H4 (cell line): Measurements from ENCODE around the gene ISG20L2. TPM values are rescaled to one million over a fixed set of nuclear protein-coding genes. Genes with fewer than 3 reads are reported as not detected.

Experiments
- DNase-seq: peaks from one replicate; pipeline ENCODE4 v3.0.0-alpha.2; 2015; ENCODE audit warnings: low spot score
- total RNA-seq: library from RNA; depleted of rRNA; stranded (reverse); fragments of >200 nt; shearing (Covaris generic); gene quantifications from 2 replicates; pipeline ENCODE4 v1.2.3, GENCODE V29; 2014

The ISG20L2 gene
- total RNA-seq, 1 experiment from 2014 or later = 27.0 TPM

DNA sequence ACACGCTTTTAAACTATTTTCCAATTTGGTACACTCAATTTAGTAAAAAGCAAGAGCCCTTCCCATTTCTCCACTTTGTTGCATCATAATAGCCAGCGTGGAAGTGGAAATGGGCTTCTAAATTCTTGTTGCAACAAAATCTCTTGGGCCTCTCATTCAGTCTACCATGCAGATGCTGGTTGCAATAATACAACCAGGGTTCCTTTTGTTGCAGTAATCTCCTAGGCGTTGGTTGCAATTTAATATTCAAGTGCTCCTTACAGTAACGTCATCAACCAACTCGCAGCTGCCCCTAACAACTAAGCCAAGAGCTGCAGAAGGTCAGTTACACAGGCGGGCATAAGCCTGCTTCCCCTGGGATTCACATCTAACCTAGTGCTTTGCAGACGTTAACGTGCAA lies 25.7 kb upstream of the ISG20L2 start:
- no peak for DNase-seq

DNA sequence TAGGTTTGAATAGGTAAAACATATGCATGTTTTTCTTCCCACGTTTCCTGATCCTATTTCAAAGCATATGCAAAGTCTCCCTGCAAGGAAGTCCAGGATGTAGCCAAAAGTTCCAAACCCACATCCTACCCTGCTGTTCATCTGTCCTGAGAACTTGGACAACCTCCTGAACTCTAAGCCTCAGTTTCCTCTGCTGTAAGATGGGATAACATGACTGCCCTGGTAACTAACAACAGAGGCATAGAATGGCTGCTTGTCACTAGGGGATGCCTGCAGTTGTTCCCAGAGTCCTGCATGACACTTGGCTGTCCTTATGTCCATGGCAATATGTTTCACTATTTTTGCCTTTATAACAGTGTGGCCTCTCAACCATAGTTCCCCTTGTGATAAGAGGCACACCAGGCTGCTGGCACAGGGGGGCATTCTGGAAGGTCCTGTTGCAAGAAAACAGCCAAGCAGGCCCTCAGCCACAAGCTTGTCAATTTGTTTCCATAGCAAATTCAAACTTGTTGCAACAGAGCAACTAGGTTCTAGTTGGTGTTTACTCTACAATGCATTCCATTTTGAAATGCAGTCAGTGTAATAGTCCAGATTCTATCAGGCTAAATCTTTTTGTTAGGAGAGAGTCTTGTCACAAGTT lies 24.4 kb upstream of the ISG20L2 start:
- no peak for DNase-seq

DNA sequence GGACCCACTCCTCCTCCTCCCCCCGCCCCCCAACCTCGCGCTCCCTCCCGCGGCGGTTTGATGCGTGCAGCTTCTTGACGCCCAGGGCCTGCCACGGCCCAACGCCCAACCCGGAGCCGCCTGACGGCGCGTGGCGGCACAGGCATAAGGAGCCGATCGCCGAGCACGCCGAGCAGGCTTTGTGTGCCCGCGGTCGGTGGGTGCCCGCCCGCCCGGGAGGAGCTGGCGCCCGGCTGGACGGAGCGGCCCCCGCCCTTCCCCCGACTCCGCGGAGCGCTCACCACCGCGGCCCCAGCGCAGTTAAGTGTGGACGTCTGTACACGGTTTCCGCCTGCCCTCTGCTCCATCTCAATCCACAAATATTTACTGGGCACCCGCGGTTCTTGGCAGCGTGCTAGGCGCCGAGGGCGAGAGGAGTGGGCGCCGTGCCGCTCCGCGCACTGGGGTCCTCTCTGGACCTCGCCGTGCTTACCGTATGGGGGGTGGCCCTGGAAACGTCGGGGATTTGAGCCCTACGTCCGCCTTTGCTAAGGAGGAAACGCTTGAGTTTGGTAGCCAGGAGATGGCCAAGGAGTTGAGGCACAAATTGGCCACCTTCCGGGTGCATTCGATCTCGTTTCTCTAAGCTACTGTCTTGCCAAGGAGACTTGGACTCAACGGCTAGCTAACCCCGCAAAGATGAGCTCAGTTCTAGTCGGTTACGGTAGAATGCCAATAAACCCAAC lies 23.4 kb upstream of the ISG20L2 start:
- peak; percentile 95 for DNase-seq

DNA sequence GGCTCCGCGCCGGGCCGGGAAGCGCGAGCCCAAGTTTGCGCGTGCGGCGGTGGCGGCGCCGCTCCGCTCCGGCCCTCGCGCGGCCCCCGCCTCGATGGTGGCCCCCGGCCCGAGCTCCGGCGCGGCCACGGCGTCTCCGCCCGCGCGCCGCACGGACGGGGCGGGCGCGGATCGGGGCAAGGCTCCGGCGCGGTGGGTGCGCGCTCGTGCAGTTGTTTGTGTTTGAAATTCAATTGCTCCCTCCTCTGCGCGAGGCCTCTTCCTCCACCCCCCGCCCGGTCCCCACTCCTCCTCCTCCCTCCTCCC lies 22.8 kb upstream of the ISG20L2 start, which contains the start of gene HDGF:
Gene HDGF (minus strand): TSS at position 225 of the 306 bp plus-strand sequence. CDS start 246 bp downstream, outside the sequence.
- DNase-seq = no peak

DNA sequence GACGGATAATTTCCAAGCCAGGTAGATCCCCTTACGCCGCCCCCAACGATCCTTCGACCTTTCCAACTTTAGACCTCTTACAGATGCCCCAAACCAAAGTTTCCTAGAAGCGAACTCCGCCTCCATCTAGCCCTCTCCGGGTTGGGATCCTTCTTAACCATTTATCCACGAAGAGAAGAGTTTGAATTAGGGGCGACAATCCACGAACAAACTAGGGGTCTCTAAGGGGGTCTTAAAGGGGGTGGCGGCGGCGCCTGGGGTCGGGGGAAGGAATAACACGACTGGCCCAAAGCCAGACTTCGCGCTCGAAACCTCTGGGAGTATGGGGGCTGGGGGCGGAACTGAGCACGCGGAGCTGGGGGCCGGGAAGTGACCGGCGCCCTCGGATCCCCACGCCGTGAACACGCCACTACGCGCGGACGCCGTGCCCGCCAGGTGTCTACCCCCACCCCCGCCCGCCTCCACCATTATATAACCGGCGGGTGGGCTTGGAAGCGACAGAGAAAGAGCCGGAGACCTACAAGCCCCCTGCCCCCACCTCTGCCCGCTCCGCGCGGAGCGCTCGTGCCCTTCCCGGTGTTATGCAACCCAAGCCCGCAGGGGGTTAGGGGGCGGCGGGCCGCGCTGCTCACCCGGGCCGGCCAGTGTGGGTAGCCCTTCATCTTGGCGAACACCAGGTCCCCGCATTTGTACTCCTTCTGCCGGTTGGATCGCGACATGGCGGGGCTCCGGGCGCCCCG lies 22.3 kb upstream of the ISG20L2 start:
- DNase-seq = peak; percentile 3

DNA sequence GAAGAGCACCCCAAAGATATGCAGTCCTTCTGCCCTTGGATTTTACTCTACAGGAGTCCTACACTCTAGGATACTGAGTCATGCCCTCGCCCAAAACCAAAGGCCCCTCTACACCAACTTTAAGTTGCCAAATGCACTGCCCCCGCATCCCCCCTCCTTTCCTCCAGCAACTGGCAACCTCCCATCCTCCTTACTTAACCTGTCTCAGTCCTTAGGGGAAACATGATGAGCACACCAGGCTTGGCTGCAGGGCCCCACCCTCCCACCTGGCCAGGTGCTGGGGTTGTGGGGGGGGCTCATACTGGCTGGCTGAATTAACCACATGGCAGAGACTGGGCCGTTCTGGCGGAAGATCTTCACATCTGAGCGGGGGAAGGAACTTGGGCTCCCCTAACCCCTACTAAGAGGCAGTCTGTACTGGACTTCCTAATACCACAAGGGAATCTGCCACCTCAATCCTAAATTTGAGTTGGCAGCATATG lies 21.7 kb upstream of the ISG20L2 start:
- peak; percentile 4 for DNase-seq

DNA sequence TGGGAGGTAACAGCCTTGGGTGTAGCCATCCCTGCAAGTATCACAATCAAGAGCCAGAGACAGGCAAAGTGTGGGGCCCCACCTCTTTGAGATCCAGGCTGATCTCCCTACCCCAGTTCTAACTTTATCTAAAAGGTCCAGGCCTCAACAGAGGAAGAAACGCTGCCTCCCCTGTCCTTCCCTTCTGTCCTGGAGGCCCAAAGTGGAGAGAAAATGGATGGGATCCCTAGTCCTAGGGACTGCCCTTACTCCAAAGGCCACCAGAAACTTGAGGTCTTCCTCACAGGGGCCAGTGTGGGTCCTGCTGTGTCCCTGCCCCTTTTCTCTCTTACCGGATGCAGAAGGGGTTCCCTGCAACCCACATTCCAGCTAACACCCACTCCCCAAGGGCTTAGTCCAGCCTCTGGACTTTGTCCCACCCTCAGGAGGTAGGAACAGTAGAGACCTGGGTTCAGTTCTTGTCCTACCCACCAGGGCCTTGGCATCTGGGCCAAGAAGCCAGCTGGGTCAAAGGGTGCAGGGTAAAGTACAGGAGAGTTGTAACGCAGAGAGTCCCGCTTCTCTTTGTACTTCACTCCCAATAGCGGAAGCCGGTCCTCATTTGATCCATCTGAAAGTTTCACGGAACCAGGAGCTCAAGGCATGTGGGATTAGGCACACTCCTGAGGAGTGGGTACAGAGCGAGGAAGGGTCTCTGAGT lies 21.0 kb upstream of the ISG20L2 start:
- DNase-seq = peak; percentile 2

DNA sequence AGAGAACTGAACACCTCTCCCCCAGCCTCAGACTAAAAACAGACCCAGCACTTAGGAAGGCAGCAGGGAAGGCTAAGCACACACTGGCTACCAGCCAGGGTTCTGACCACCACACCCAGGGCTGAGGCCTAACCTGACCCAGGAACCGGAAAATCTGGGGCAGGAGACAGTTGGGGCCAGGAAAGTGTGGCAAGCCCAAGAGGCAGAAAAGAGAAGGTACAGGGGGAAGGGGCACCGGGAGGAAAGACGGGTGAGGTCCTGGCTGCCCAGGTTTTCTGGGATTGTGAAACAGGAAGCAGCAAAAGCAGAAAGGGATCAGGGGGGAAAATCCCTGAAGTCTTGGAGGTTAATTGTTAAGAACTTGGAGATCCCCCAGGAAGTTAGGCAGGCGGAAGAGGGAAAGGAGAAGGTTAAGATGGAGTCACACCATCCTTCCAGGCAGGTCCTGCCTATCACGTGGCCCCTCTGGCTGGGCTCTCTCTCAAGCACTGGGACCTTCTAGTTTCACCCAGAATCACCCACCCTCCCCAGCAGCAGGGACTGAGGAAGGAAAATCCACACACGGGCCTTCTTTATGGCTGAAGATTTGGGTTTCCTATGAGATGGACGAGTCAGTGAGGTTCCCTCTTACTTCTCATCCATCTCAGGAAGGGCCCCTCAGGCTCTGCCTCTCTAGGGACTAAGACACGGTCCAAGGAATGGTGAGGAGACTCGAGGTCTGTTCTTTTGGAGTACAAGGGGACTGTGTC lies 20.3 kb upstream of the ISG20L2 start:
- DNase-seq = peak; percentile 15

DNA sequence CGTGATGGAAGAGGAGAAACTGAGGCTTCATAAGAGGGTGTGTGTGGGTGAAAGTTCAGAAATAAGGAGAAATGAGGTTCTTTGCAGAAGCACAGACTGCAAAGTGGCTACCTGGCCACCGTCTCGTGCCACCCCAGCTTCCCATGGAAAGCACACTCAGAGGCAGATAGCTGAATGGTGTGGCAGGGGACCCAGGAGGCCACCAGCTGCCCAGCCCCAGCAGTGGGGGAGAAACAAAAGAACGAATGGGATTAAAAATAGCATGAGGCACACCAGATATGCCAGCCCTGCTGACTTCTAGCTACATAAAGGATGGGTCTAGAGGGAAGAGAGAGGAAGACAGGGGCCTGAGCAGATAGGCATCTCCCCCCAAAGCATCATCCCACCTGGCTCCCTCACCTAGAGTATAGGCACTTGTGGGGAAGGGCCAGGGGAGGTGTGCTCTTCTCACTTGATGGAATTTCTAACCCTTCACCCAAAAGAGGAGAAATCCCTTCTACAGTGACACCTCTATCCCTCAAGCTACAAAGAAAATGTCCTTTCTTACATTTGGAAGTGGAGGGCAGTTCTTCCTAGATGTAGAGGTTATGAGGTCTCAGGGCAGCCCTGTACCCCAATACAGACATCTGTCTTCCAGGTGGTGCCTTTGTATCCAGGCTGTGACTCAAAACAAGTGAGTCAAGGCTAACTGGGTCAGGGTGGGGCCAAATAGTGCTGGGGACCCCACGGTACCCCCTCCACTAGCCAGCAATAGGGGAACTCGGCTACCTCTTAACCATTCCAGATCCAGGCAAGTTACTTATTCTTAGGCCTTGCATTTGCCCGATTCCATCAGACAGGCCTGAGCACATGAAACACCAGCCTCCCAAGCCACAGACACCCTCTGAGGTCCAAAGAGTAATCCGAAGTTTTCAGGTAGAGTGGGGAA lies 19.4 kb upstream of the ISG20L2 start:
- peak; percentile 7 for DNase-seq

DNA sequence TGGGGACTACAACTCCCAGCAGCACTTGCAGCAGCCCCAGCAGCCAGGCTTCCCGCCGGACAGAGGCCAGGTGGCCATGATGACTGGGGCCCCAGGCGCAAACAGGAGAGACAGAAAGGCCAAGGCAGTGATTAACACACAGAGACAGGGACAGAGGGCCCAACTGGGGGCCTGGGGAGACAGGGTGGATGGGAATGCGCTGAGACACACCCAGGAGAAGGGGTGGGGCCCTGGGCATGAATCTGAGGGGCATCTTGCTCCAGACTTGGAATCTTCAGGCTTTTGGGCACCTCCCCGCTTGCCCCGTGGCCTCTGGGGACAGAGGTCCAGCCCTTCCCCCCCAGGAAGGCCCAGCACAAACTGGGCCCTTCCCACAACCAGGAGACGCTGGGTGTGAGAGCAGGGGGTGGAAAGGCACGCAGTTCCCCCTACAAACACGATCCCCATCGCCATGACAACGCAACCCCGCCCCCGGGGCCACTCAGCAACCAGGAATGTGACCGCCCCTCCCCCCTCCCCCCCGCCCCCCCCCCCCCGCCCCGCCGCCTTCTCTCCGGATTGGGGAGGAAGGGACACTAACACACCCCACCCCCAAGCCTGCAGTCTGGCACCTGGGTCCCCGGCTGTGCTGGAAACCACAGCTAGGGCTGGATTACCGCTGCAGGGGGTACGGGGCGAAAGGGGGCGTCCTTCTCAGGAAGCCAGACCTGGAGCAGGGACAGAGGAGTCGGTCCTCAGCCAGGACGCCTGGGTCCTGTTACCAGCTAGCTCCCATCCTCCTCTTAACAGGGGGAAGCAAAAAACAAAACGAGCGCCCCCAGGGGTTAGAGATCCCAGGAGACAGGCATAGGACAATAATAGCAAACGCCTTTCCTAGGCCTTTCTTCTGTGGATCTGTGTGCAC lies 18.4 kb upstream of the ISG20L2 start:
- peak; percentile 88 for DNase-seq

DNA sequence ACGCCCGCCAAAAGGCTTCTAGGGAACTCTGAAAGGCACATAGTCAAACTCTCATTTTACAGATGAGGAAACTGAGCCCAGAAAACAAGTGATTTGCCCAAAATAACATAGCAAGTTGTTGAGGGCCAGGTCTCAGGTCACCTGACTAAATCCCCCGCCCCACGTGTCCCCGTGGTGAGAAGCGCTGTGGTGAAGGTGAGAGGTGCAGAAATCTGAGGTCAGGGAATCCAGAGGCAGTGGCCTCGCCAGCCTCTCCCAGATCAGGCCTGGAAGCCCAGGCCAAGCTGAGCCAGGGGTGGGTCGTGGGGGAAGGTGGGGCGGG lies 17.8 kb upstream of the ISG20L2 start:
- DNase-seq = no peak

DNA sequence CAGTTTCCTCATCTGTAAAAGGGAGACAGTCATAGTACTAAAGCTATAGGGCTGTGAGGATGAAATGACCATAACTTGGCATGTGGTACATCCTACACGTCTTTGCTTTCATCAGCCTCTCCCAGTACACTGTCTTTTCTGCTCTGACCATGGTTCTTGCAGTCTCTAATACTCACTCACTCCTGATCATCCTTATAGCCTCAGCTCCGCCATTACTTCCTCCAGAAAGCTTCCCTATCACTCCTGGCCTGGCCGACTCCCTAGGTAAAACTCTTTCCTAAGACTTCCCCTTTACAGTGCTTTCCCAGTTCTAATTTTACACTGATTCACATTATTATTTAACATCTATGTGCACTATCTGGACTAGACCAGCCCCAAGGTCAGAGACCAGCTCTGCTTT lies 17.3 kb upstream of the ISG20L2 start:
- DNase-seq = no peak

DNA sequence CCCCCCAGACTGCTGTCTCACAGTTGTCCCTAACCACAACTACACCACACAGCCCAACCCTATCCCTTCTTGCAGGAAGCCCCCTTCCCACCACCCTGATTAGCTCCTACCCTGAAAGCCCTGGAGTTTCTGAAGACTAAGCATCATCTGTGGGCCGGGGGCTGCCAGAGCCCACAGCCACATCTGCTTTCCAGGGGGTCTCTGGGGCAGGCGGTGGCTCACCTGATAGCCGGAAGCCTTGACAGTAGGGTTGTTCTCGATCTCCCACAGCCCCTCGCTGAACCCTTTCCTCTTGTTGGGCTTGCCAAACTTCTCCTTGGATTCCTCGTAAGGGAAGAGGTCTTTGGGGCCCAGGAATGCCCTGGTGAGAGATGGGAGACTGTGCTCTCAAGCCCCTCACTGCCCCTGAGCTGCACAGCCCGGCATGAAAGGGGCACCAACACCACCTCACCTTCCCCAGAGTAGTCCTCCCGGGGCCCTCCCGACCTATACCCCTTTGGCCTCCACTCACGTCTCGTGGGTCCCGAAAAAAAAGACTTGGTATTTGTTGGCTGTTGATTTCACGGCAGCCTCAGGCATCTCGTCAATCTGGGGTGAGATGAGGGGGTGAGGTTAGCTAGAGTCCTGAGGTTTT lies 16.3 kb upstream of the ISG20L2 start:
- DNase-seq = peak; percentile 3

DNA sequence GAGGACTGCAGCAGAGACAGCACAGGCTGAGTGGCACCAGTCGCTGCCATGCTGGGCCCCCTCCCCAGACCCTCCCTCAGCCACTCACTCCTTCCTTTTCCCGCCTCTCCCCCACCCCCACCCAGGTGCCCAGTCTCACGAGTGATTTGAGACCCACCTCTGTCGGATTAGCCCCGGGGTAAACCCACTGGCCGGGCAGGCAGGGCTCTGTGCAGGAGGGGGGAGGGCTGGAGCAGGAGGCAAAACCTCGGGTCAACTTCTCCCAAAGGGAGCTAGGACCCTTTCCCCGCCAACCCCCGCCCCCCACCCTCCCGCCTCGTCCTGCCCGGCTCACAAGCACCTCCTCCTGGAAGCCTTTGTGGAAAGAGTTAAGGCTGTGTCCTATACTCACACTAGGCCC lies 15.8 kb upstream of the ISG20L2 start:
- DNase-seq = no peak

DNA sequence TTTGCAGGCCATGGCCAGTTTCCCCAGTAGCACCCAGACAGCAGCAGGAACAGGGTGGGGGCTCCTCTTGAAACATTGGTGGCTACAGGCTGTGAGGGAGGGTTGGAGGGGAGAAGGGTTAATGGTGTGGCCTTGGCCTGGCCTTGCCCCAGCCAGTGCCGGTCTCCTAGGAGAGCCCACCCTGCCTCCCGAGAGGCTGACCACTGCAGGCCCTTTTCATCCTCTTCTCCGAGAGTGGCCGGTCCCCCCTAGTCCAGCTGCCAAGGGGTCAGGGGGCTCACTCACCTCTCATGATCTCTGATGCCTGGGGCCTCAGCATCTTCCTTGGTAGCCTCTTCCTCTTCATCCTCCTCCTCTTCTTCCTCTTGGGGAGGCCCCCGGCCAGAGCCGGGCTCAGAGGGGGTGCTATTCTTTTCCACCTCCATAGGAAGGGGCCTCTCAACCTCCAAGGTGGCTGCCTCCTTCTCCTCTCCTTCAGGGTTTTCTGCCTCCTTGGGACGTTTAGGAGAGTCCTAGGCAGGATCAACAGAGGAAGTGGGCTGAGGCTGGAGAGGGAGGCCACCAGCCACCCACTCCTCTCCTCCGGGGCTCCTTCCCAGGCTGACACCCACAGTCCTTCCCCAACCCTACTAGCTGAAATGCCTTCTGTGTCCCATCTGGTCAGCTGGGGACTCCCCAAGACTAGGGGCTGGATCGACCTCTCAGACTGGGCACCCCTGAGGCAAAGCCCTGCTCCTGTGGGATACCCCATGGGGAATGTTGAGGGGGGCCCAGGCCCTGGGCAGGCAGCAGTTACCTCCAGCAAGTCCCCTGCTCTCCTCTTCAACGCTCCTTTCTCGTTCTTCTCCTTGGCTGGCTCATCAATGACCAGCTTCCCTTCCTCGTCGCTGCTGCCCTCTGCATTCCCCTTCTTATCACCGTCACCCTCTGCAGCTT lies 15.1 kb upstream of the ISG20L2 start:
- peak; percentile 2 for DNase-seq

DNA sequence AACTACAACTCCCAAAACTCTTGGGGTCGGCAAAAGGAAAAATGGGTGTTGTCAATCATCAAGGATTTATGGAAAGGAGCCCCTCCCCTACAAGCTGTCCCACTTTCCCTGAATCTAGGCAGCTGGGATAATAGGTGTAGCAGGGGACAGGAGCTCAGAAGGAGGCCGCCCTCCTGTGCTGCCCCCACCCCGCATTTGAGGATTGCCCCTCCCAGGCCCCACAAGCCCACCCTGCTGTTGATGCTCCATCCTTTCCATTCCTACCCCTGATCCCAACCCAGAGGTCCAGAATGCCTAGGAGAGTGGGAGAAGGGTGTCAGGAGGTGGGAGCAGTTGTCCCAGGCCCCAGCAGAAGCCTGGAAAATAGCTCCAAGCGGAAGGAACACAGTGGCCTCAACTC lies 14.2 kb upstream of the ISG20L2 start:
- DNase-seq = no peak

DNA sequence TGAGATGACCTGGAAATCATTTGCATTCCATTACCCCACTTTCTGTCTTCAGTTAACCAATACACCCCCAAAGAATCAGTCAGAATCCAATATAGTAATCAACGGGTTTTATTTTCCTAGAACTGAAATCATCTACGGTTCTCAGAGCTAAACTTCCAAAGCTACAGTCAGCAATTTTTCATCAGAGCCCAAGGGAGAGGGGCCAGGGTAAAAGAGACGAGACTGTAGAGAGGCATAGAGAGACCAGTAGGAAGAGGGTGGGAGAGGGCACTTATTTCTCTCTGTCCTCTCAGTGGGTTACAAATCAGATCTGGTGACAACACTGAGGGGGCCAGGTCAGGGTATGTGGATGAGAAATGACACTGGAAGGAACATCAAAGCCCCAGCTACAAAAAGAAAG lies 13.5 kb upstream of the ISG20L2 start:
- DNase-seq = peak; percentile 2

DNA sequence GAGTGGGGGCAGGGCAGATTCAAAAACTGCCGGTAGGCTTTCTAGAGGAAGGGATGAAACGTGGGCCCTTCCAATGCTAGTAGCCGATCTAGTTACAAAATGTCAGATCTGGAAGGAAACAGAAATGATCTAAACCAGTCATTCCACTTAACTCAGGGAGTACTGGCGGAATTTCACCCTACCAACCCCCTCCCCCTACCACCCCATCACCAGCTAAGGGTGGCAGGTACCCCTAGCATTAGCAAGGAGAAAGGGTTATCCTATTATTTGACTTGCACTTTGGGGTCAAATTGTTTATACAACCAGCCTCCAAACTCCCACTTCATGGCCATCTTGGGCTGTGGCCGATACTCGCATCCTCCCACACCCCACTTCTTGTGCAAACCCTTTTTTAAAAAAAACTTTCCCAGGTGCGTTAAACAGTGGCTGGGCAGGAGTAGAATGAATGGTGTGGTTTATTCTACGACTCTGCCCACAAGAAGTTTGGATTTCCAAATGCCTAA lies 13.0 kb upstream of the ISG20L2 start:
- DNase-seq = no peak
